ENCODE data around the gene MLH1. TPM values are rescaled to one million over a fixed set of nuclear protein-coding genes. Genes with fewer than 3 reads are reported as not detected.

The MLH1 gene
- total and polyA plus RNA-seq, 2 of the 8 experiments (the other 6 are each of a cell fraction or from before 2014, with no cell fraction given): 36.4 to 47.3 TPM

DNA sequence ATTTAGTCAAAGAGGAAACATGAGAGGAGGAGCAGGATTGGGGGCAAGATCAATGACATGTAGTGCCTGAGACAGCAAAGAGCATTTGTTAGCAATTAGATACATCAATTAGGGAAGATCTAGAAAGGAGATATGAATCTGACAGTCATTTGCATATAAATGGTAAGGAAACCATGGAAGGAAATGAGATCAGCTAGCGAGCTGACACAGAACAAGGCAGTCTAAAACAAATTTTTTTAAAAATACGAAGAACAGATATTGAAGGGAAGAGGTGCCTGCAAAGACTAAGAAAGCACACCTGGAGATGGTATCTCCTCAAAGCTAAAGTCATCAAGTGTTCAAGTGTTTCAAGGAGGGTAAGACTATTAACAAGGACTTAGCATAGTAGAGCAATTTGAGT is 5.0 kb upstream of the MLH1 start:
- H2BK120ac ChIP-seq (replicated peaks; ENCODE audit: low read depth, low read length): no peak overlapping the region
- H3K56ac ChIP-seq (replicated peaks; ENCODE audit: insufficient read length, low read depth, low read length): no peak overlapping the region
- no peak overlapping the region for H3K4me3 ChIP-seq (ENCODE audit: extremely low read depth in 1 of 4, insufficient read depth in 2 of 4, low read depth in 3 of 4, low read length in 4 of 4)
- H3K14ac ChIP-seq (ENCODE audit: insufficient read length): no peak overlapping the region
- H2AFZ ChIP-seq (ENCODE audit: low read length): no peak overlapping the region
- H2BK5ac ChIP-seq (ENCODE audit: low read depth, low read length): no peak overlapping the region
- no peaks in the 10 kb centered on the region for H3K27me3 ChIP-seq (replicated peaks in 1 of 4; ENCODE audit: control insufficient read depth in 3 of 4, extremely low read depth in 1 of 4, insufficient read depth in 3 of 4, low read length in 3 of 4)
- CTCF ChIA-PET (ENCODE audit: partially characterized antibody): interaction anchor here (0.6 to 2.5 kb wide), 5 partner anchors 8 to 84 kb away, joined by 3 to 9 read pairs (median 3); no protein-coding TSS in a partner anchor
- H2BK20ac ChIP-seq (ENCODE audit: low read length): no peak overlapping the region
- H3K23me2 ChIP-seq (ENCODE audit: low read depth, low read length): peaks cover 4% of the 10 kb centered on the region; the same call in 1 of the 2 replicates
- H3K9ac ChIP-seq (replicated peaks in 1 of 4; ENCODE audit: extremely low read depth in 1 of 4, low read depth in 3 of 4, low read length in 3 of 4): no peak overlapping the region
- no peaks in the 10 kb centered on the region; the same call in 1 of the 2 replicates for H3K79me1 ChIP-seq (ENCODE audit: low read depth, low read length)
- peaks cover 0 to 2% (median 0%) of the 10 kb centered on the region in 4 experiments; a peak in 3 of 7 replicates for H3K4me1 ChIP-seq (replicated peaks in 1 of 4; ENCODE audit: control insufficient read depth in 3 of 4, insufficient read depth in 4 of 4, low read length in 3 of 4)
- H3K79me2 ChIP-seq (ENCODE audit: control insufficient read depth in 1 of 2, insufficient read depth in 2 of 2, low read length in 2 of 2): peaks cover 10 to 40% of the 10 kb centered on the region in 2 experiments; a peak in 3 of 4 replicates
- no peak overlapping the region for H2BK15ac ChIP-seq (ENCODE audit: low read length)
- no peak overlapping the region for H3K23ac ChIP-seq (ENCODE audit: insufficient read length)
- POLR2A ChIA-PET (ENCODE audit: partially characterized antibody): interaction anchor here (0.7 to 1.6 kb wide), 2 partner anchors 15 to 84 kb away, joined by 3 to 5 read pairs; no protein-coding TSS in a partner anchor
- no peak overlapping the region for H3K18ac ChIP-seq (ENCODE audit: extremely low read depth, low read length)
- H3K36me3 ChIP-seq (ENCODE audit: control insufficient read depth in 2 of 4, insufficient read depth in 4 of 4, low read length in 3 of 4): peaks cover 0 to 56% (median 23%) of the 10 kb centered on the region in 4 experiments; a peak in 7 of 8 replicates
- no peak overlapping the region for H2BK12ac ChIP-seq (ENCODE audit: low read depth, low read length)
- peaks cover 2 to 10% of the 10 kb centered on the region in 2 experiments for H4K20me1 ChIP-seq (replicated peaks in 1 of 2; ENCODE audit: control insufficient read depth in 1 of 2, insufficient read depth in 2 of 2, low read length in 2 of 2)
- FAIRE-seq (no peak), DNase-seq (ENCODE audit: low read depth in 1 of 2, low spot score in 2 of 2) (no peak)
- H3K27ac ChIP-seq (ENCODE audit: low read depth, low read length): no peak overlapping the region
- no peak overlapping the region for H3K4me2 ChIP-seq (ENCODE audit: insufficient read depth in 1 of 2, low read depth in 2 of 2, low read length in 2 of 2)
- H2AK5ac ChIP-seq (ENCODE audit: low read depth, low read length): no peak overlapping the region
- H4K91ac ChIP-seq (replicated peaks; ENCODE audit: insufficient read length, low read length): no peak overlapping the region
- no peak overlapping the region for H3K4ac ChIP-seq (replicated peaks; ENCODE audit: insufficient read length, low read depth, low read length)
- 84% methylated on average over 2 of the region's 2 CpGs; no CpG with 5 or more reads in 1 of the 2 experiments for WGBS, 2 experiments (ENCODE audit: extremely low coverage in 1 of 2, insufficient coverage in 1 of 2, insufficient read length in 1 of 2, insufficient replicate concordance in 2 of 2, low coverage in 1 of 2, low lambda C conversion rate in 2 of 2, missing lambda C conversion rate in 1 of 2)
- H4K8ac ChIP-seq (ENCODE audit: extremely low read depth, insufficient read depth, low read length): no peak overlapping the region
- H4K5ac ChIP-seq (ENCODE audit: insufficient read length, low read depth, low read length): no peak overlapping the region
- no peaks in the 10 kb centered on the region for H3K9me3 ChIP-seq (ENCODE audit: insufficient read depth in 2 of 2, low read depth in 1 of 2, low read length in 1 of 2)
- TF ChIP-seq PHF8 (conservative IDR thresholded peaks at IDR 0.05; ENCODE audit: low read depth, low read length) (no peak), SP1 (IDR thresholded peaks at IDR 0.05; ENCODE audit: low read depth, low read length) (no peak), SRF (IDR thresholded peaks at IDR 0.05; ENCODE audit: low read depth, low read length) (no peak), CHD2 (IDR thresholded peaks at IDR 0.05; ENCODE audit: low read length) (no peak), SIRT6 (IDR thresholded peaks at IDR 0.05; ENCODE audit: low read length) (no peak), SAP30 (IDR thresholded peaks at IDR 0.05; ENCODE audit: insufficient read depth, insufficient replicate concordance, low read length) (no peak), HDAC2 (IDR thresholded peaks at IDR 0.05; ENCODE audit: borderline replicate concordance in 1 of 2, low read depth in 2 of 2, low read length in 2 of 2) (no peak), TCF12 (IDR thresholded peaks at IDR 0.05; ENCODE audit: low read depth, low read length) (no peak), RNF2 (IDR thresholded peaks at IDR 0.05; ENCODE audit: borderline replicate concordance, low read depth, low read length, missing control alignments, poor library complexity, severe bottlenecking) (no peak), FOSL1 (IDR thresholded peaks at IDR 0.05; ENCODE audit: insufficient read depth, low read depth, low read length) (no peak), BRCA1 (IDR thresholded peaks at IDR 0.05; ENCODE audit: low read depth, low read length) (no peak)

Data from H1 (cell line).